DND-41 (cell line): ENCODE data around the gene MYH9.

ENCODE experiments used
- CTCF ChIP-seq: IDR thresholded peaks from 2 replicates; pipeline ENCODE4 v1.5.1; 2012; ENCODE audit warnings: borderline replicate concordance, low read length, moderate library complexity, mild to moderate bottlenecking; ENCODE audit not compliant: poor library complexity, severe bottlenecking; ENCODE audit errors: extremely low read depth
- EZH2 ChIP-seq: IDR thresholded peaks from 3 replicates; pipeline ENCODE4 v1.6.1; 2012; ENCODE audit warnings: borderline replicate concordance, low read depth, mild to moderate bottlenecking, moderate library complexity, low read length, inconsistent platforms; ENCODE audit not compliant: severe bottlenecking

- no peak for TF ChIP-seq CTCF
- TF ChIP-seq EZH2: no peak
These were observed 65.8 kb downstream of the MYH9 start for GRCh38 chr22:36321797-36322601.
